H1 (cell line): ENCODE results near the gene PAK2. TPM values are rescaled to one million over a fixed set of nuclear protein-coding genes. Genes with fewer than 3 reads are reported as not detected.

Experiments used
- CTCF ChIA-PET: fragments of 300-600 bp; sonication (Branson Sonifier 250); formaldehyde crosslinking; loops from one replicate; lab custom pipeline; 2021; ENCODE audit not compliant: partially characterized antibody; lab: Charles Lee
- POLR2A ChIA-PET: fragments of 300-600 bp; sonication (Branson Sonifier 250); formaldehyde crosslinking; loops from one replicate; lab custom pipeline; 2021; ENCODE audit warnings: inconsistent platforms; ENCODE audit not compliant: partially characterized antibody; lab: Charles Lee
- DNase-seq, 2 experiments: peaks; one replicate each; pipeline versions ENCODE4 v3.0.0 to v3.0.0-alpha.2; 2010 to 2022; ENCODE audit warnings: low spot score in 2 of 2, low read depth in 1 of 2, mixed read lengths in 1 of 2
- FAIRE-seq: peaks from 2 replicates; lab custom pipeline; 2011; peaks lifted over from hg19 to GRCh38; lab: Jason Lieb, UNC
- H2AFZ ChIP-seq: 2 replicates; pipeline ENCODE4 v1.8.1; 2012; ENCODE audit warnings: low read length, inconsistent platforms
- H2AK5ac ChIP-seq: 2 replicates; pipeline ENCODE4 v1.6.1; 2013; ENCODE audit warnings: low read depth, low read length
- H2BK120ac ChIP-seq: replicated peaks from 2 replicates; pipeline ENCODE3; 2013; ENCODE audit warnings: low read depth, low read length, inconsistent platforms
- H2BK12ac ChIP-seq: 2 replicates; pipeline ENCODE4 v1.6.1; 2013; ENCODE audit warnings: low read depth, low read length
- H2BK15ac ChIP-seq: 2 replicates; pipeline ENCODE4 v1.6.1; 2013; ENCODE audit warnings: low read length
- H2BK20ac ChIP-seq: 2 replicates; pipeline ENCODE4 v1.6.1; 2013; ENCODE audit warnings: low read length
- H2BK5ac ChIP-seq: 2 replicates; pipeline ENCODE4 v1.6.1; 2013; ENCODE audit warnings: low read depth, low read length
- H3K14ac ChIP-seq: 2 replicates; pipeline ENCODE4 v1.6.1; 2013; ENCODE audit warnings: inconsistent platforms; ENCODE audit not compliant: insufficient read length
- H3K18ac ChIP-seq: 2 replicates; pipeline ENCODE4 v1.6.1; 2013; ENCODE audit warnings: low read length; ENCODE audit errors: extremely low read depth
- H3K23ac ChIP-seq: 2 replicates; pipeline ENCODE4 v1.6.1; 2013; ENCODE audit warnings: inconsistent platforms; ENCODE audit not compliant: insufficient read length
- H3K23me2 ChIP-seq: 2 replicates; pipeline ENCODE4 v1.6.1; 2013; ENCODE audit warnings: low read depth, low read length
- H3K27ac ChIP-seq: 2 replicates; pipeline ENCODE4 v1.6.1; 2011; ENCODE audit warnings: low read depth, low read length, inconsistent platforms
- H3K27me3 ChIP-seq, 4 experiments: replicated peaks in 1 of 4; 1 replicate in 1 of 4; 2 replicates in 3 of 4; pipeline versions ENCODE4 v1.6.1 to v1.8.1; 2011 to 2013; ENCODE audit warnings: low read length in 3 of 4, mild to moderate bottlenecking in 3 of 4, inconsistent platforms in 2 of 4, mixed read lengths in 2 of 4, moderate library complexity in 1 of 4; ENCODE audit not compliant: control insufficient read depth in 3 of 4, insufficient read depth in 3 of 4; ENCODE audit errors: extremely low read depth in 1 of 4
- H3K36me3 ChIP-seq, 4 experiments: 2 replicates each; pipeline versions ENCODE4 v1.6.1 to v1.8.1; 2011 to 2013; ENCODE audit warnings: mild to moderate bottlenecking in 4 of 4, low read length in 3 of 4, moderate library complexity in 2 of 4, control low read depth in 1 of 4, inconsistent platforms in 1 of 4; ENCODE audit not compliant: insufficient read depth in 4 of 4, control insufficient read depth in 2 of 4
- H3K4ac ChIP-seq: replicated peaks from 2 replicates; pipeline ENCODE3; 2013; ENCODE audit warnings: low read length, low read depth, mixed read lengths, inconsistent platforms; ENCODE audit not compliant: insufficient read length
- H3K4me1 ChIP-seq, 4 experiments: replicated peaks in 1 of 4; 1 replicate in 1 of 4; 2 replicates in 3 of 4; pipeline versions ENCODE4 v1.6.1 to v1.8.1; 2011 to 2013; ENCODE audit warnings: low read length in 3 of 4, inconsistent platforms in 2 of 4, mixed read lengths in 1 of 4; ENCODE audit not compliant: insufficient read depth in 4 of 4, control insufficient read depth in 3 of 4
- H3K4me2 ChIP-seq, 2 experiments: 2 replicates each; pipeline versions ENCODE4 v1.6.1 to v1.8.1; 2011 to 2013; ENCODE audit warnings: low read depth in 2 of 2, low read length in 2 of 2, control low read depth in 1 of 2, inconsistent platforms in 1 of 2, mild to moderate bottlenecking in 1 of 2; ENCODE audit not compliant: insufficient read depth in 1 of 2
- H3K4me3 ChIP-seq, 4 experiments: fragments of 200-600, 300-600 bp in 1 of 4; sonication (generic), shearing (Covaris generic), sonication (Bioruptor Twin) in 1 of 4; 2 replicates each; pipeline versions ENCODE4 v1.5.1 to v1.8.1; 2011 to 2016; ENCODE audit warnings: low read length in 4 of 4, low read depth in 3 of 4, control low read depth in 2 of 4, inconsistent platforms in 2 of 4, mild to moderate bottlenecking in 2 of 4, mixed read lengths in 1 of 4, moderate library complexity in 1 of 4; ENCODE audit not compliant: insufficient read depth in 2 of 4; ENCODE audit errors: extremely low read depth in 1 of 4
- H3K56ac ChIP-seq: replicated peaks from 2 replicates; pipeline ENCODE3; 2013; ENCODE audit warnings: low read depth, mild to moderate bottlenecking, mixed read lengths, low read length, inconsistent platforms; ENCODE audit not compliant: insufficient read length
- H3K79me1 ChIP-seq: 2 replicates; pipeline ENCODE4 v1.6.1; 2013; ENCODE audit warnings: low read depth, low read length, control low read depth
- H3K79me2 ChIP-seq, 2 experiments: 2 replicates each; pipeline versions ENCODE4 v1.6.1 to v1.8.1; 2012 to 2013; ENCODE audit warnings: low read length in 2 of 2, mild to moderate bottlenecking in 2 of 2, inconsistent platforms in 1 of 2; ENCODE audit not compliant: insufficient read depth in 2 of 2, control insufficient read depth in 1 of 2
- H3K9ac ChIP-seq, 4 experiments: replicated peaks in 1 of 4; 1 replicate in 1 of 4; 2 replicates in 3 of 4; pipeline versions ENCODE4 v1.6.1 to v1.8.1; 2011 to 2013; ENCODE audit warnings: low read depth in 3 of 4, low read length in 3 of 4, control low read depth in 2 of 4, mild to moderate bottlenecking in 2 of 4, moderate library complexity in 2 of 4, inconsistent platforms in 1 of 4; ENCODE audit errors: extremely low read depth in 1 of 4
- H3K9me3 ChIP-seq, 2 experiments: 2 replicates each; pipeline versions ENCODE4 v1.6.1 to v1.8.1; 2012 to 2013; ENCODE audit warnings: mild to moderate bottlenecking in 2 of 2, moderate library complexity in 2 of 2, control low read depth in 1 of 2, inconsistent platforms in 1 of 2, low read depth in 1 of 2, low read length in 1 of 2, mixed read lengths in 1 of 2; ENCODE audit not compliant: insufficient read depth in 2 of 2
- H4K20me1 ChIP-seq, 2 experiments: replicated peaks in 1 of 2; 2 replicates each; pipeline versions ENCODE3 to v1.8.1; 2011 to 2013; ENCODE audit warnings: inconsistent platforms in 2 of 2, low read length in 2 of 2, mild to moderate bottlenecking in 1 of 2; ENCODE audit not compliant: insufficient read depth in 2 of 2, control insufficient read depth in 1 of 2
- H4K5ac ChIP-seq: 2 replicates; pipeline ENCODE4 v1.6.1; 2013; ENCODE audit warnings: low read length, low read depth, mixed read lengths, inconsistent platforms; ENCODE audit not compliant: insufficient read length
- H4K8ac ChIP-seq: 2 replicates; pipeline ENCODE4 v1.8.0; 2013; ENCODE audit warnings: mild to moderate bottlenecking, moderate library complexity, low read length, inconsistent platforms; ENCODE audit not compliant: insufficient read depth; ENCODE audit errors: extremely low read depth
- H4K91ac ChIP-seq: replicated peaks from 2 replicates; pipeline ENCODE3; 2013; ENCODE audit warnings: low read length, mixed read lengths, inconsistent platforms; ENCODE audit not compliant: insufficient read length
- ASH2L ChIP-seq: fragments of 200-600, 300-600 bp; sonication (generic); IDR thresholded peaks from one replicate; pipeline ENCODE4 v1.7.1; 2017; ENCODE audit warnings: low read length
- BRCA1 ChIP-seq: IDR thresholded peaks from 2 replicates; pipeline ENCODE4 v1.6.1; 2012; ENCODE audit warnings: low read depth, low read length, improper control_type of control experiment
- CHD1 ChIP-seq: IDR thresholded peaks from 2 replicates; pipeline ENCODE4 v1.6.1; 2012; ENCODE audit warnings: low read depth, low read length, improper control_type of control experiment
- MAX ChIP-seq: IDR thresholded peaks from 2 replicates; pipeline ENCODE4 v1.6.1; 2012; ENCODE audit warnings: inconsistent platforms
- SP2 ChIP-seq: IDR thresholded peaks from 2 replicates; pipeline ENCODE4 v1.6.1; 2012; ENCODE audit warnings: mild to moderate bottlenecking, low read length, inconsistent platforms
- WGBS, 2 experiments: shearing (Covaris generic) in 1 of 2; methylation state at CpG; one replicate each; pipeline versions ENCODE4 v1.1.6 to v1.1.7; 2013 to 2015; ENCODE audit warnings: low lambda C conversion rate in 2 of 2, mixed read lengths in 2 of 2, inconsistent platforms in 1 of 2, low coverage in 1 of 2, missing lambda C conversion rate in 1 of 2; ENCODE audit not compliant: insufficient replicate concordance in 2 of 2, insufficient coverage in 1 of 2, insufficient read length in 1 of 2; ENCODE audit errors: extremely low coverage in 1 of 2, missing lambda C conversion rate in 1 of 2; 5-methylcytosine and 5-hydroxymethylcytosine counted together
- polyA plus RNA-seq, 7 experiments: library from polyadenylated mRNA; depleted of rRNA in 3 of 7; stranded (reverse) in 5 of 7; unstranded in 2 of 7; fragments of >200 nt in 5 of 7; fragments of 200-250 nt in 2 of 7; gene quantifications; 1 replicate in 5 of 7; 2 replicates in 1 of 7; 4 replicates in 1 of 7; pipeline versions ENCODE4 v1.2.1 to v1.2.3, GENCODE V29; 2011 to 2013; ENCODE audit warnings: missing spikeins in 2 of 7, mixed read lengths in 2 of 7
- total RNA-seq: library from RNA; stranded (reverse); fragmentation: NEBNext Ultra II Directional; extraction: Animal tissue kit (Norgen Biotek cat#: 25700); gene quantifications from 2 replicates; pipeline ENCODE4 v1.2.1, GENCODE V29; 2021

PAK2 gene
- total and polyA plus RNA-seq, 2 of the 8 experiments (the other 6 are each of a cell fraction or from before 2014, with no cell fraction given): 13.1 to 60.5 TPM

- Histone ChIP-seq H3K4me1 (no peaks in the 10 kb centered on the region), H3K79me1 (no peaks in the 10 kb centered on the region), H3K27me3 (no peaks in the 10 kb centered on the region), H3K14ac (no peak overlapping the region), H3K4me3 (no peak overlapping the region), H3K79me2 (no peaks in the 10 kb centered on the region), H2BK15ac (no peak overlapping the region), H2AFZ (no peak overlapping the region), H2BK5ac (no peak overlapping the region), H3K9ac (no peak overlapping the region), H3K36me3 (no peaks in the 10 kb centered on the region; a peak in 2 of 8 replicates), H3K27ac (no peak overlapping the region), H4K5ac (no peak overlapping the region), H4K91ac (no peak overlapping the region), H4K8ac (no peak overlapping the region), H3K56ac (no peak overlapping the region), H3K9me3 (no peaks in the 10 kb centered on the region), H2BK20ac (no peak overlapping the region), H3K18ac (no peak overlapping the region), H2BK12ac (no peak overlapping the region), H2AK5ac (no peak overlapping the region), H3K23ac (no peak overlapping the region), H4K20me1 (no peaks in the 10 kb centered on the region), H3K4me2 (no peak overlapping the region), H3K4ac (no peak overlapping the region), H2BK120ac (no peak overlapping the region), H3K23me2 (no peaks in the 10 kb centered on the region)
- ChIA-PET CTCF (interaction anchor here (0.5 kb wide), 1 partner anchor 111 kb away, joined by 3 read pairs; no protein-coding TSS in a partner anchor), POLR2A (interaction anchor here (1.0 to 1.4 kb wide), 2 partner anchors 10 to 14 kb away, joined by 3 to 4 read pairs; partner anchors contain the start of genes CEP19 and PIGX)
- FAIRE-seq (no peak), DNase-seq (no peak)
- 88% methylated on average over 7 of the region's 7 CpGs; no CpG with 5 or more reads in 1 of the 2 experiments for WGBS, 2 experiments
- no peak for TF ChIP-seq MAX
- no peak for TF ChIP-seq ASH2L
- no peak for TF ChIP-seq CHD1
- no peak for TF ChIP-seq SP2
- TF ChIP-seq BRCA1: no peak
Observed at GRCh38 chr3:196726788-196727675, 12.6 kb upstream of the PAK2 start.
